ENCODE measurements around the gene CNTN4.
"Not testable (repeated sequence)": the region's sequence is repeated elsewhere in the genome, so short reads cannot be mapped to it uniquely, and the experiment has no call there.

The CNTN4 gene

GRCh38 chr3:2872884-2873283 lies 774.2 kb downstream of the CNTN4 start:
- no peak for DNase-seq

GRCh38 chr3:2873986-2874385 lies 775.3 kb downstream of the CNTN4 start:
- no peak for DNase-seq

DNA sequence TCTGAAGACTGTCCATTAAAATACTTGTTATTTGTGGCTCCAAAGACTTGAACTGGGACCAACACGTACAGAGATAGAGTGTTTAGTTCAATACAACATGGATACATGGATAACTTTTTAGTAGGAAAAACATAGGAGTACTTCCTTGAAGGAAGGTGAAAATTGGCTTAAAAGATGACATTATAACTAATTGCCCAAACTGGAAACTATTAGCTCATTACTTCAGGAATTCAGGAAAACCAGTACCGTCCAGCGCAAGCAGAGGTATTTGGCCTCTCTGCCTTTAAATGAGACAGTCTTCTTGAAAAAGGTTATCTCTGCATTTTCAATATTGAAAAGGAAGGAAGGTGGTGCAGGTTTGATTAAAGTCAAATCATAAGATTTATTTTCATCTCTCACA lies 777.0 kb downstream of the CNTN4 start:
- no peak for DNase-seq

DNA sequence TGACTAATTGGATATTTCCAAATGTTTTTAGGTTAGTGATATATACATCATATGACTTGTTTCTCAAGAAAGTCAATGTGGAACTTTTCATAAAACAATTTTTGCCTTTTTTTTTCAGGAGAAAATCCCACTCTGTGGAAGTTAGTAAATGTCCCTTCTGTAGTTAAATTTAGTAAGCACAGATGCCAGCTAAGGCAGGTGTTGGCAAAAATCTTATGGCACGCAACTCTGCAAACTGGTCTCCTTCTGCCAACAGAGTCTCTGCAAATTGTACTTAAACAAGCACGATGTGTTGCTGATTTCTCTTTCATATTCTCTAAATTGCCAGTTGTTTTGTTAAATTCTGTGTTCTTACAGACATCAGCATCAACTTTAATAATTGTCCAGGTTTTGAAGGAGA lies 777.7 kb downstream of the CNTN4 start:
- no peak for DNase-seq

GRCh38 chr3:2879023-2879422 lies 780.4 kb downstream of the CNTN4 start:
- DNase-seq: no peak

- no peak for DNase-seq
Observed at GRCh38 chr3:2879587-2879986, 780.9 kb downstream of the CNTN4 start.

DNA sequence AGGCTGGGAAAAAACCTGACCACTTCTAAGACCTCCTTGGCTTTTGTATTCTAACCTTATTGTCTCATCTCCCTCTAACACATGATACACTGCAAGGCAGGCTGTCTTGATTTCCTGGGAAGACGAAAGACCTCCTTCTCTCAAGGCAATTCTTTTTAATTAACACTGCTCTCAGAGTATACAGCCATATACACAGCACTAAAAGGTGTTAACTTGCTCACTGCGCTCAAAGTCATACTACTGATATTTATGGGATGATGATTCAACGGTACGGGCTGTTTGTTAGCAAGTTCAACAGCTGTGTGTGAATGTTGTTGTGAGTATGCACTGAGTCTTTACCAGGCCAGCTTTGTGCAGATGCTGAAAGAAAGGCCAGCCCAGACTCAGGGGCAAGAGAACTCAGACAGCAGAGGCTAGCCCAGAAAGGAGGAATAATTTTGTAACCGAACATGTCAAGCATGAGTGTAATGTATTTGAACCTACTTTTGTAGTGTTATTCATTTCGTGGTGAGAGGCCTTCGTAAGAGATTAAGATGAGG lies 781.6 kb downstream of the CNTN4 start:
- no peak for DNase-seq

DNA sequence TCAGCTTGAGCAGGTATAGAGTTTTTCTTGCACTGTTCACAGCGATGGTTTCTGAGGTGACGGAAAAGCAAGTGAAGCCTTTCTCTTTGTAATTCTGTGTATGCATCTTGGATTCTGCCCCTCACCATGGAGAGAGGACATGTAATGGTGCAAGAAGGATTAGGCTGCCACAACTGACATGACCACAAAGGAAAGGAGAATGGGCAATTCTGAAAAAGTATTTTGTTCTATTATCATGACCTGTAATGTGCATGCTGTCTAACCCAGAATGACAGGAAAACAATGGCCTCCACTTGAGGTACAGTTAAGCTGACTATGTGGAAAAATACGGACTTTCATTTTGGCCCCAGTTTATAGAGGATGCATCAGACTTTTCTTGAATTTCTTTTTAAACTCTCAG lies 784.6 kb downstream of the CNTN4 start:
- DNase-seq: no peak

- DNase-seq: no peak
Observed at GRCh38 chr3:2888592-2888991, 789.9 kb downstream of the CNTN4 start.

DNA sequence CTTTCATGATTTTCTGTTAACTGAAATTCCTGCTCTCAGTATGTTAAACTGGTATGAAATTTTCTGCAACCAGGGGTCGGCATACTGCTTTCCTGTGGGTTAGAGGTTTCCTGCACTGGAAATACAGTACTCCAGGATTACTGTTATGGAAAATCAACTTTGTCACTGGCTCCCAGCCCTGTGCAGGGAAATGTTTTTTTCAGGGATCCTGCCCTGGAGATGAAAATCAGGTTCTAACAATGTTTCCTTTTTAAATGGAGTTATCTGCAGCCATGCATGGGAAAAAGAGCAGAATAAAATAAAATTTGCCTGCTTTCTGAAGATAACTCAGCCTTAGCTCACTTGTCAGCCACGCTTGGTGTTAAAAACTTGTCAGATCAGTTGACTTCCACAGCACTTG lies 791.1 kb downstream of the CNTN4 start:
- no peak for DNase-seq

- DNase-seq: no peak
Observed at GRCh38 chr3:2896308-2896939, 797.8 kb downstream of the CNTN4 start.

- DNase-seq: no peak
Observed at GRCh38 chr3:2897821-2898220, 799.2 kb downstream of the CNTN4 start.

DNA sequence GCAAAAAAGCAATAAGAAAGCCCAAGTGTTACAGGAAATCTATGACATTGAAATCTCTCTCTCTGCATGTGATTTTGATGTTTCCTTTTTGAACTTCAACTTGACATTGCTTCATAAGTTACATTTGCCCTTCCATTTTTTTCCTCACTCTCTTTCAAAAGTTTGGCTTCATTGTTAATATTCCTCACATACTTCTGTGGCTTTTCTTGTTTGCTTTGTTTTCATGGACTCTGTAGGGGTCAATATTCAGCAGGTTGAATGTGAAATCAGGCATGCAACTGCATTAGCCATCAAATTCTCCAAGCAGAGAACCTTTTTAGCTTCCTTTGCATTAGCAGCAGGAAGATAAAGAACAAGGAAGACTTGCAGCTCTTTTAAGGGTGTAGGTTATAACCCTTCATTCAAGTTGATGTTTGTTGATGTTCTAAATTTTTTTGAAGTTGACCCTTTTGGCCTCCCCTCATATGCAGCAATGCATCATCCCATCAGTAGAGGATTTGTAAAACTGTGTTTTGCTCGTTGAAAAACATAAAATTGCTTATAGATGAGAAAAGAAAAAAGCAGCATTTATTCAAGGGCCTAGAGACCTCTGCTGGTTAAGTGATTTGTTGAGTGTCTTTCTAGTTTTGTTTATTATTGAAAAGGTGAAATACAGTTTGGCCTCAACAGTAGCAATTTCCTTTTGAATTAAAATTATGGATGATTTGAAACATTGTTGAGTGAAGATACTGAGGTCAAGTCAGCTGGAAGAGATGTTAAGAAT lies 800.1 kb downstream of the CNTN4 start:
- no peak for DNase-seq

- DNase-seq: no peak
Observed at GRCh38 chr3:2904054-2904453, 805.4 kb downstream of the CNTN4 start.

DNA sequence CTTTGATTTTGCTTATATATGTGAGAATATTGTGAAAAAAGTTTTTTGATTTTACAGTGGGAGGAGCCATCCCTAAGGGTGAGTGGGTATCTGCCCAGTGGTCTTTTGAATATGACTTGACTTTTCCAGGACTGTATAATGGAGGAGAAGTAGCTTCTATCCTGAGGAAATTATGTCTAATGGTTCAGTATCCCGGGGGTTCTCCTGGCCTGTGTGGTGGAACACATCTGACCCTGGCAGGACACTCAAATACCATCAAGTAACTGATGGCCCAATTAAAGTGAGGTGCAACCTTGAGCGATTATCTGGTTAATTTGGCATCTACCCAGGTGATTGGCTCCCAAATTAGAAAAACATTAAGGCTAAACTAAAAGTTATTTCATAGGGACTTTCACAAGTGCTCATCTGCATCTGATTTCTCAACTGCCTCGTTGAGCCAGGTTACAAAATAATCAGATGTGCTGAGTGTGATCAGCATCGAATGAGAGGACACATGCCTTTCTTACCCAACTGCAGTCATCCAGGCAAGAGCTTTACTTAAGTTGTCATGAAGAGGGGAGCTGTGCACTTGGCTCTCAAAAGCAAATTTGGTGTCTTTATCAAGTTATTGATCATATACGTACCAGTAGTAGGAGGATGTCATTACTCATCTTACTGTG lies 810.2 kb downstream of the CNTN4 start:
- DNase-seq: no peak

DNA sequence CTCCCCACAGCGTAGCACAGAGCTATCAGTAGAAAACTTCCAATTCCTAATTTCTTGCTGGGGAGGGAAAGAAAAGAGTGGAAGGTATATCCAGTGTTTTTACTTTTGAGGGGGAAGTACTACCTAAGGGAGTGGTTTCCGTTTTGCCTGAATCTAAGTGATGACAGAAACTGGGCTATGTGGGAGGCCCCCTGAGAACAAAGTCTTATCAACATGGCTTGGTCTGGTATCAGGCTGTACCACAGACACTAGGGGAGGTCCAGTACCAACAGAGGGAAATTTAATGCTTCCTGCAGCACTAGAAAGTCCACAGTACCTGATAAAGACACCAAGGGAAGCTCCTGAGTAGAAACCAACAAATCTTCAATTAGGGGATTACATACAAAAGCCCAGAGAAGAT lies 812.3 kb downstream of the CNTN4 start:
- no peak for DNase-seq

DNA sequence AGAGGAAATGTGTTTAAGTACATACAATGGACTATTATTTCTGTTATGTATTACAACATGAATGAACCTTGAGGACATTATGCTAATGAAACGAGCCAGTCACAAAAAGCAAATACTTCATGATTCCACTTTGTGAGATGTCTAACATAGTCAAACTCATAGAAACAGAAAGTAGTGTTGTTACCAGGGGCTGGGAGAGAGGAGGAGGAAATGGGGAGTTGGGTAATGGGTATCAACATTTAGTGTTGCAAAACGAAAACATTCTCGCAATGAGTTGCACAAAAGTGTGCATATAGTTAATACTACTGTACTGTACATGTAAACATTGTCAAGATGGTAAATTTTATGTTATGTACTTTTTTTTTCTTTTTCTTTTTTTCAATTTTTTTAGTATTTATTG lies 817.2 kb downstream of the CNTN4 start:
- DNase-seq: no peak

GRCh38 chr3:2916640-2917039 lies 818.0 kb downstream of the CNTN4 start:
- DNase-seq: not testable (repeated sequence)

DNA sequence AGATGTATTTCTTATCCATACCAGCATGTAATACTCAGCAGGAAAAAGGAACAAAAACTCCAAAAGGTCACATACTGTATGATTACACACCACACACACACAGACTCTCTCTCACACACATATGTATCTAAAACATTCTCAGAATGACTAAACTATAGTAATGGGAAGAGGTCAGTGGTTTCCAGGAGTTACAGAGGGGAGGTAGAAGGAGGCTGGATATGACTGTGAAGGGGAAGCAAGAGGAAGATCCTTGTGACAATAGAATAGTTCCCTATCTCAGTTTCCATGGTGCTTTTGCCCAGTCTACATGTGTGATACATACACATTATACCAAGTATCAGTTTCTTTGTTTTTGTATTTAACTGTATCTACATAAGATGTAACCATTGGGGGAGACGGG lies 821.4 kb downstream of the CNTN4 start:
- DNase-seq: no peak

GRCh38 chr3:2921452-2921851 lies 822.8 kb downstream of the CNTN4 start:
- DNase-seq: no peak

DNA sequence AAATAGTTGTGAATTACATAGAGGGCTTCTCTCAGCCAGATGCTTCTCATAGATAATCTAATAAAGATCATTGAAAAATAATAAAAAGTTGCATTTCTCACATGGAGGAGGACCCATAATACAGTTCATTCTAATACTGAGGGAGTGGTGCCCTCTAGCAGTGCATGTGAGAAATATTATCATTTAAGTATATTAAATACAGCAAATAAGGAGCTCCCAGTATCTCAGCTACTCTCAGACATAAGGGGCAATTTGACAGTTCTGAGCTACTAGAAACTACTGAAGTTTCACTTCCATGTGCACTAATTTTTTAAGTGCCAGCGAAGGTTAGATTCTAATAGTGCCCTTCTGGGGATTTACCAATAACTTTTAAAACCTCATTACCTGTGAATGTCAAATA lies 823.2 kb downstream of the CNTN4 start:
- DNase-seq: no peak

GRCh38 chr3:2923390-2923789 lies 824.7 kb downstream of the CNTN4 start:
- DNase-seq: no peak

- DNase-seq: no peak
Observed at GRCh38 chr3:2927259-2927658, 828.6 kb downstream of the CNTN4 start.

GRCh38 chr3:2929574-2929973 lies 830.9 kb downstream of the CNTN4 start:
- no peak for DNase-seq

Data from NCI-H226 (cell line).